Renal cortex interstitium (tissue), 11 donors: ENCODE results near the gene TOGARAM2. TPM values are rescaled to one million over a fixed set of nuclear protein-coding genes. Genes with fewer than 3 reads are reported as not detected.
A peak's percentile ranks its signal among the peaks of the same experiment; 100 is the strongest.
"Not testable (repeated sequence)": the region's sequence is repeated elsewhere in the genome, so short reads cannot be mapped to it uniquely, and the experiment has no call there.

ENCODE experiments used
- DNase-seq, 11 donors: peaks; one replicate each; pipeline ENCODE4 v3.0.0-alpha.2; 2013; ENCODE audit warnings: low read depth in 9 of 11, low spot score in 4 of 11; ENCODE audit errors: extremely low read depth in 1 of 11
- polyA plus RNA-seq, 3 donors: library from polyadenylated mRNA; unstranded; fragments of 120-200 nt; gene quantifications; one replicate each; pipeline ENCODE4 v1.2.1, GENCODE V29; 2013; ENCODE audit not compliant: insufficient read length in 3 of 3

Gene TOGARAM2
- polyA plus RNA-seq, 3 donors, result 0.61 to 2.1 (median 1.6) TPM

- no peak for DNase-seq
Observed at GRCh38 chr2:28972778-28973335, 8.2 kb upstream of the TOGARAM2 start.

GRCh38 chr2:28974252-28974651, 6.8 kb upstream of the TOGARAM2 start:
- no peak for DNase-seq

- DNase-seq, result no peak
Observed at GRCh38 chr2:28975671-28976070, 5.4 kb upstream of the TOGARAM2 start.

GRCh38 chr2:28976584-28976983, 4.5 kb upstream of the TOGARAM2 start:
- DNase-seq, result no peak

GRCh38 chr2:28977176-28977875, 3.8 kb upstream of the TOGARAM2 start:
- no peak for DNase-seq

- not testable (repeated sequence) for DNase-seq
Observed at GRCh38 chr2:28978001-28978400, 3.1 kb upstream of the TOGARAM2 start.

GRCh38 chr2:28978606-28979005, 2.5 kb upstream of the TOGARAM2 start:
- DNase-seq, result no peak

- DNase-seq, result peak in 2 of 11 donors; percentile 24 to 36
Observed at GRCh38 chr2:28979041-28979440, 2.1 kb upstream of the TOGARAM2 start.

GRCh38 chr2:28979576-28980366, 1.3 kb upstream of the TOGARAM2 start:
- DNase-seq, result no peak

GRCh38 chr2:28980368-28981015, 606 bp upstream of the TOGARAM2 start:
- DNase-seq, result no peak

- no peak for DNase-seq
Observed at GRCh38 chr2:28981620-28982376, 700 bp downstream of the TOGARAM2 start.

- DNase-seq, result no peak
Observed at GRCh38 chr2:28982381-28982950, 1.4 kb downstream of the TOGARAM2 start.

GRCh38 chr2:28986429-28986828, 5.3 kb downstream of the TOGARAM2 start:
- DNase-seq, result no peak

GRCh38 chr2:28989973-28990372, 8.9 kb downstream of the TOGARAM2 start:
- DNase-seq, result no peak

GRCh38 chr2:28990445-28990844, 9.3 kb downstream of the TOGARAM2 start:
- no peak for DNase-seq

GRCh38 chr2:28991021-28991420, 9.9 kb downstream of the TOGARAM2 start:
- no peak for DNase-seq

- no peak for DNase-seq
Observed at GRCh38 chr2:28991460-28991859, 10.4 kb downstream of the TOGARAM2 start.

GRCh38 chr2:28993206-28993960, 12.3 kb downstream of the TOGARAM2 start:
- no peak for DNase-seq
